Activated CD8-positive, alpha-beta memory T cell treated with anti-CD3 and anti-CD28 coated beads for 24 hours (primary cell): Measurements from ENCODE around the gene KCNN4.
A peak's percentile ranks its signal among the peaks of the same experiment; 100 is the strongest.
"Not testable (repeated sequence)": the region's sequence is repeated elsewhere in the genome, so short reads cannot be mapped to it uniquely, and the experiment has no call there.

Source experiments
- DNase-seq: peaks from one replicate; pipeline ENCODE4 v3.0.0-alpha.2; 2020

The KCNN4 gene

GRCh38 chr19:43774103-43774939 lies 6.5 kb downstream of the KCNN4 start:
- no peak for DNase-seq

DNA sequence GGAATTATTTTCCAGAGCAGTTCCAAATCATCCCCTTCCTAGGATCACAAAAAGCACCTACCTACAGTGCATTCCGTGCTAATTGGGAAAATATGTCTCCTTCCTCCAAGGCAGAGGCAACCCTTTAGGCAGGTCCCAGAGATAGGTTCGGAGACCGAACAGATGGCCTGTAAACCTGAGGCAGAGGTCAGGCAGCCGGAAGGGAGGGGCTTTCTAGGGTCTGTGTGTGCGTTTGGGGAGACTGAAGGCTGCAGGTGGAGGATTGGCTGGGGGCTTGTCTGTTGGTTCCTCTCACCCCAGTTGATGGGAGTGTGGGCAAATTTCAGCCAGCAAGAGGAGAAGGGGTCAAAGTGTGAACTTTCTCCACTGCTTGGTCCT lies 7.1 kb downstream of the KCNN4 start:
- no peak for DNase-seq

GRCh38 chr19:43769256-43769655 lies 11.5 kb downstream of the KCNN4 start:
- no peak for DNase-seq

- no peak for DNase-seq
Measured at GRCh38 chr19:43768273-43769050, 12.3 kb downstream of the KCNN4 start.

- DNase-seq: no peak
Measured at GRCh38 chr19:43767818-43768217, 13.0 kb downstream of the KCNN4 start.

DNA sequence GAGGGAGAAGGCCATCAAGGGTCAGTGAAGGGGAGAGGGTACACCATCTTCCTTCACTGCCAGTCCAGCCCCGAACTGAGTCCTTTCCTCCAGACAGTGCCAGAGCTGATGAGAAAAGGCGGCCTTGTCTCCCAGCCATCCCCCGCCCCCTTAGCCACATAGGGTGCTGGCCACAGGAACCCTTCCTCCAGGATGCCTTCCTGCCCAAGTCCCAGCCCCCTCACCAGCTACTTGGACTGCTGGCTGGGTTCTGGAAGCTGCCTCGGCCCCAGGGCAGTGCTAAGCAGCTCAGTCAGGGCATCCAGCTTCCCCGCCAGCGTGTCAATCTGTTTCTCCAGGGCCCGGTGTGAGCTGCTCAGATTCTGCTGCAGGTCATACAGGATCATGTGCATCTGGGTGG lies 13.5 kb downstream of the KCNN4 start:
- DNase-seq: no peak

- DNase-seq: no peak
Measured at GRCh38 chr19:43766755-43767043, 14.1 kb downstream of the KCNN4 start.

DNA sequence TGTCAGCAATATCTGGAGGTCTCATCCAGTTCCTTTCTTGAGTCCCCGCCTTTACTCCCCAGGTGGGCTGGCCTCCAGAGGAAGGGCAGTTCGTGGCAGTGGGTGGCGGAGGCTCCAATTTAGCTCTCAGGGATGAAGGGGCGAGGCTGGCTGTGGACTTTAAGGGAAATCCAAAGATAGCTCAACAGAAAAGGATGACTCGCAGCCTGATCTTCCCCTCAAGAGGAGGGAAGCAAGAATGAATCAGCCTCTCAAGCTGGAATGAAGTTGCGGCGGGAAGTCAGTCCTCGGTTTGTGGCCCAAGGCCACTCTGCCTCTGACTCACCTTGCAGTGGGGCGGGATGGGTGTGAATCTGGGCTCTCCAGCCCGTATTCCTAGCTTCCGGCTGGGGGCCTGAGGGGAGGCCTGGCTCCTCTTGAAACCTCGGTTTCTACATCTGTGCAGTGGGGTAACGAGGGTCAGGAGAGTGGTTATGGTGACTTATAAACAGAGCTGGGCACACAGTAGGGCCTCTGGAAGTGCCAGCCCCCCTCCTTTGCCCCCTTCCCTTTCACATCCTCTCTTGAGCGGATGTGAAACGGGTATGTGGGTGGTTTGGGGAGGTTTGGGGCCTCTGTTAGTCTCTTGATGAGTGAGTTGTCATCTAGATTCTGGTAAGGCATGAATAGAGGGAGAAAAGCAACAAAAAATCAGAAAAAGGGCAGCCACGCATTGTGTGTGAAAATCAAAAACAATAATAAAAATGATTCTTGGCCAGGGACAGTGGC lies 15.5 kb downstream of the KCNN4 start:
- peak; percentile 89 for DNase-seq

DNA sequence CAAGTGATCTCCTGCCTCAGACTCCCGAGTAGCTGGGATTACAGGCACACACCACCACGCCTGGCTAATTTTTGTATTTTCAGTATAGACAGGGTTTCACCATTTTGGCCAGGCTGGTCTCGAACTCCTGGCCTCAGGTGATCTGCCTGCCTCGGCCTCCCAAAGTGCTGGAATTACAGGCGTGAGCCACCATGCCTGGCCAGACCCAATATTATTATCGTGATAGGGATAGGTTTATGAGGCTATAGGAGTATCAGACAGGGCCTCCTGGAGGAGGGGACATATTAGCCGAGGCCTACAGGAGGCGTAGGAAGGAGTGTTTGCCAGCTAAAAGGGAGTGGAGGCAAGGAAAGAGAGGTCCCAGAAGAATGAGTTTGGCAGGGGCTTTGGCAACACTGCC lies 16.1 kb downstream of the KCNN4 start:
- DNase-seq: not testable (repeated sequence)

GRCh38 chr19:43763473-43763939 lies 17.3 kb downstream of the KCNN4 start:
- no peak for DNase-seq

GRCh38 chr19:43762814-43763213 lies 18.0 kb downstream of the KCNN4 start:
- DNase-seq: no peak

- DNase-seq: no peak
Measured at GRCh38 chr19:43760941-43761340, 19.8 kb downstream of the KCNN4 start.

DNA sequence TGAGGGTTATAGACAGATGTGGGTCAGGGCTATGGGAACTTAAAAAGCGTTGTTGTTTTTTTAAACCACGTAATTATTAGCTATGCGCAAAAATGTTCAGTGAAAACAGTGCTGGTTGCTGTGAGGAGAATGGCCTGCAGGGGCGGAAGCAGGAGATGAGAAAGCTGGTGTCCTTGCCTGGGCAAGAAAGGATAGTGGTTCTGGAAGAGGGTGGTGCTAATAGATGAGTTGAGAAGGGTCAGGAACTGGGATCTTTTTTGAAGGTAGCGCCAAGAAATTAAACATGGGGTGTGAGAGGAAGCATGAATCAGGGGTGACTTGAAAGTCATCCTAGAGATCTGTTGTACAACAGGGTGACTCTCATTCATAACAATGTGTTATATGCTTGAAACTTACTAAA lies 21.3 kb downstream of the KCNN4 start:
- no peak for DNase-seq

DNA sequence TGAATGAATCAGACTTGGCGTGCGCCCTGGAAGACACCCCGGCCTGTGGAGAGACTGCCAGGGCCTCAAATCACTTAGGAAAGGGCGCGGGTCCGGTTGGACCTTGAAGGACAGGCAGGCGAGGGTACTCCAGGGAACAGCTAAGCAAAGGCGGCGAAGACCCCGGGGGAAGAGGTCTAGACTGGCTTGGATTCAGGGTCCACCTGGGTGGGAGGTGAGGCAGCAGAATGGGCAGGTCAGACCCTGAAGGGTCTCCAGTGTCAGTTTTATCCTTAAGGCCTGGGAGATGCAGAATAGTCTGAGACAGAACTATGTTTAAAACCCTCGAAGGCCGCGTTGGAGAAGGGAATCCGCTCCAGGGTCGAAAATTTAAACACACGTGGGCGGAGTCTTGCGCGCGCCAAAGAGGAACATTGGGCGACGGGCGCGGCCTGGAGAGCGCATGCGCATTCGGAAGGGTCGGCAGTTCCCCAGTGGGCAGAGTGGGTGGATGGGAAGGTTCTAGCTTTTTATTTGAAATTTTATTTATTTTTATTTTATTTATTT lies 25.4 kb downstream of the KCNN4 start:
- DNase-seq: peak; percentile 90

DNA sequence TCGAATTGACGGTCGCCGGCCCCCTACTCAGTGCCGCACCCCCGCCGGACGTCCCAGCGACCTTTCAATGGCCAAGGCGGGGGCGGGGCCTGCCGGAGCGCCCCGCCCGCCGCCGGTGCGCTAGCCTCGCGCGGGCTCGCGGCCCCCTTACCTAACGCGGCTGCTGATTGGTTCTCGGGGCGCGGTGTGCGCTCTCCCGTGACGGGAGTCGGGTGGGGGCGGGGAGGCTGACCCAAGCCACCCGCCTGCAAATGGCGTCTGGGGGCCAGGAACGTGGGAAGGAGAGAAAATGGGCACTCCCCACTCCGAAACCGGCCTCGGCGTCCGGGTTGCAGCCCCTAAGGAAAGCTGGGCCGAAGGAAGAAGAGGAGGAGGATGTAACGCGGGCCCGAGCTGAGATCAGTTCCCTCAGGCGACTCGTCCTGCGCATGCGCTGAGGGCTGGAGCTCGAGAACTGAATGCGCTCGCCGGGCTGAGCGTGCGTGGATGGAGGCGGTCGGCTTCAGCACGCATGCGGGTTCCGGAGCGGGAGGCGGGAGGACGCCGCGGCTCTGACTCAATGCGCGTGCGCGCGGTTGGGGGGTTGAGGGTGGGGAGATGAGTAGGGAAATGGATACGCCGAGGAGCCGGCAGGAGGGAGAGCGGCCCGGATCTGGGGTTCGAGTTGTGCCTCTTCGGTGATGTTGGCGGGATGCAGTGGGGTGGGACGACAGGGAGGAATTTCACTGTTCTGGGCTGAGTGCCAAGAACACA lies 26.1 kb downstream of the KCNN4 start, which contains the start of gene SMG9:
SMG9 (minus strand) TSS at position 460 of the 753 bp plus-strand sequence. CDS start 4,221 bp downstream, outside the sequence.
- peak; percentile 99 for DNase-seq

- DNase-seq: no peak
Measured at GRCh38 chr19:43754253-43754502, 26.6 kb downstream of the KCNN4 start.

- no peak for DNase-seq
Measured at GRCh38 chr19:43752287-43752875, 28.4 kb downstream of the KCNN4 start.

- DNase-seq: no peak
Measured at GRCh38 chr19:43751466-43752220, 29.1 kb downstream of the KCNN4 start.

DNA sequence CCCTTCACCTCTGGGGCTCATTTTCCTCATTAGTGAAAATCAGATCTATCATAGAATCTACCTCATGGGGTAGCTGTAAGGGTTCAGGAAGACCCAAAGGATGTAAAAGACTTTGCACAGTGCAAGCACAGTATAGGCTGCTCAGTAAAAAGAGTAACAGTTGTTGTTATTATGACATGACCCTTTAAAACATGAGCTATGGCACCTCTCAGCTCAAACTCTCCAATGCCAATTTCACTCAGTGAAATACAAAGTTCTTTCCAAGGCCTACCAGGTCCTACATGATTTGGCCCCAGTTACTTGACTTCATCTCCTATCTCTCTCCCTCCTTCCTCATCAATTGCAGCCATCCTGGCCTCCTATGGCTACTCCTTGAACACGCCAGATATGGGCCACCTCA lies 30.9 kb downstream of the KCNN4 start:
- no peak for DNase-seq

GRCh38 chr19:43749152-43749551 lies 31.6 kb downstream of the KCNN4 start:
- no peak for DNase-seq

GRCh38 chr19:43748685-43749084 lies 32.1 kb downstream of the KCNN4 start:
- DNase-seq: no peak

DNA sequence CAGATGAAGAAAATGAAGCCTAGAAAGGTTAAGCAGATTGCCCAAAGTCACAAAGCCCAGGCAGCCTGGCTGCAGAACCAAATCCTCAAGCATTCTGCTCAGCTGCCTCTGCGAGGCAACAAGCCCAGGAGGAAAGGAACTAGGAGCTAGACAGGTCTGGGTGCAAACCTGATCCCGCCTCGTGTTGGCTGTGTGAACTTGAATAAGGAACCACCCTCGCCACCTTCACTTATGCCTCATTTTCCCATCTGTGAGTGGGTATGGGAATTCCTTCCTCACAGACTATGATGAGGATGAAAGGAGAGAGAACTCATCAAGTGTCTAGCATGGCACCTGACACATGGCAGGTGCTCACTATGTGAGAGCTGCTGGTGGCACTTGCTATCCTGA lies 32.6 kb downstream of the KCNN4 start:
- no peak for DNase-seq
